Neutrophil (primary cell): ENCODE data around the gene BRINP3.

ENCODE experiments used
- H3K27ac ChIP-seq: fragments of 200-600 bp; sonication (generic); 2 replicates; pipeline ENCODE4 v1.5.1; 2016; ENCODE audit warnings: mild to moderate bottlenecking, moderate library complexity
- H3K27me3 ChIP-seq: fragments of 200-600 bp; sonication (generic); 2 replicates; pipeline ENCODE4 v1.6.0; 2016; ENCODE audit warnings: mild to moderate bottlenecking
- H3K36me3 ChIP-seq: fragments of 200-600 bp; sonication (generic); 2 replicates; pipeline ENCODE4 v1.5.1; 2017
- H3K4me1 ChIP-seq, 2 experiments: fragments of 200-600 bp in 1 of 2; sonication (generic) in 1 of 2; 1 replicate in 1 of 2; 2 replicates in 1 of 2; pipeline versions ENCODE4 v1.5.1 to v1.6.1; 2013 to 2016; ENCODE audit warnings: low read depth in 1 of 2, low read length in 1 of 2, mild to moderate bottlenecking in 1 of 2, moderate library complexity in 1 of 2; ENCODE audit not compliant: control insufficient read depth in 1 of 2, insufficient read depth in 1 of 2
- H3K4me3 ChIP-seq, 2 experiments: fragments of 200-600 bp in 1 of 2; sonication (generic) in 1 of 2; 1 replicate in 1 of 2; 2 replicates in 1 of 2; pipeline ENCODE4 v1.5.1; 2013 to 2016; ENCODE audit warnings: low read depth in 1 of 2, low read length in 1 of 2, mild to moderate bottlenecking in 1 of 2, moderate library complexity in 1 of 2
- H3K9me3 ChIP-seq: fragments of 200-600 bp; sonication (generic); 2 replicates; pipeline ENCODE4 v1.5.1; 2016
- CTCF ChIP-seq: fragments of 200-600 bp; sonication (generic); IDR thresholded peaks from 2 replicates; pipeline ENCODE4 v1.5.1; 2016; ENCODE audit warnings: antibody characterized with exemption

BRINP3 gene

GRCh38 chr1:190474010-190474409, 3.7 kb downstream of the BRINP3 start:
- Histone ChIP-seq H3K4me3 (no peak overlapping the region), H3K4me1 (no peaks in the 10 kb centered on the region), H3K9me3 (no peaks in the 10 kb centered on the region), H3K27ac (no peak overlapping the region), H3K36me3 (no peaks in the 10 kb centered on the region), H3K27me3 (peaks cover 54% of the 10 kb centered on the region)
- no peak for TF ChIP-seq CTCF

- H3K36me3 ChIP-seq, result no peaks in the 10 kb centered on the region
- H3K27me3 ChIP-seq, result peaks cover 38% of the 10 kb centered on the region
- no peak overlapping the region for H3K4me3 ChIP-seq
- TF ChIP-seq CTCF, result no peak
- H3K9me3 ChIP-seq, result no peaks in the 10 kb centered on the region
- H3K27ac ChIP-seq, result no peak overlapping the region
- H3K4me1 ChIP-seq, result no peaks in the 10 kb centered on the region
These were observed 5.2 kb downstream of the BRINP3 start for GRCh38 chr1:190472494-190472893.

- peaks cover 34% of the 10 kb centered on the region for H3K27me3 ChIP-seq
- no peak for TF ChIP-seq CTCF
- no peaks in the 10 kb centered on the region for H3K36me3 ChIP-seq
- H3K27ac ChIP-seq, result no peak overlapping the region
- no peak overlapping the region for H3K4me3 ChIP-seq
- H3K4me1 ChIP-seq, result no peaks in the 10 kb centered on the region
- no peaks in the 10 kb centered on the region for H3K9me3 ChIP-seq
These were observed 5.6 kb downstream of the BRINP3 start for GRCh38 chr1:190472042-190472441.

GRCh38 chr1:190464690-190465089, 13.0 kb downstream of the BRINP3 start:
- no peak for TF ChIP-seq CTCF
- Histone ChIP-seq H3K9me3 (no peaks in the 10 kb centered on the region), H3K27me3 (no peaks in the 10 kb centered on the region), H3K4me1 (no peaks in the 10 kb centered on the region), H3K4me3 (no peak overlapping the region), H3K27ac (no peak overlapping the region), H3K36me3 (no peaks in the 10 kb centered on the region)

- Histone ChIP-seq H3K4me3 (no peak overlapping the region), H3K9me3 (no peaks in the 10 kb centered on the region), H3K27ac (no peak overlapping the region), H3K4me1 (no peaks in the 10 kb centered on the region), H3K27me3 (no peaks in the 10 kb centered on the region), H3K36me3 (no peaks in the 10 kb centered on the region)
- TF ChIP-seq CTCF, result no peak
These were observed 21.5 kb downstream of the BRINP3 start for GRCh38 chr1:190456129-190456528.

- Histone ChIP-seq H3K9me3 (no peaks in the 10 kb centered on the region), H3K27me3 (no peaks in the 10 kb centered on the region), H3K4me1 (no peaks in the 10 kb centered on the region), H3K36me3 (no peaks in the 10 kb centered on the region), H3K4me3 (no peak overlapping the region), H3K27ac (no peak overlapping the region)
- no peak for TF ChIP-seq CTCF
These were observed 22.0 kb downstream of the BRINP3 start for GRCh38 chr1:190455631-190456030.
